Skin epidermis (tissue), 12 donors: ENCODE measurements around the gene LGR4.
"Not testable (repeated sequence)": the region's sequence is repeated elsewhere in the genome, so short reads cannot be mapped to it uniquely, and the experiment has no call there.

Experiments
- H3K27ac ChIP-seq, 21 experiments: fragments of 200-600 bp; sonication (generic) in 11 of 21; one replicate each; pipeline ENCODE4 v1.5.0; 2020; ENCODE audit warnings: mild to moderate bottlenecking in 3 of 21, inconsistent platforms in 2 of 21, moderate library complexity in 2 of 21
- H3K4me3 ChIP-seq, 7 experiments: fragments of 200-600 bp; sonication (generic) in 2 of 7; one replicate each; pipeline ENCODE4 v1.5.0; 2020; ENCODE audit warnings: inconsistent platforms in 2 of 7, mild to moderate bottlenecking in 2 of 7, moderate library complexity in 1 of 7

The LGR4 gene

GRCh38 chr11:27472398-27473016, at the start of gene LGR4:
Gene LGR4 (minus strand): TSS chr11:27472790. CDS start chr11:27472302, 488 bp downstream.
- Histone ChIP-seq H3K27ac (peak within 1 kb of the TSS; percentile 54 to 92 (median 84)), H3K4me3 (peak within 1 kb of the TSS; percentile 65 to 91 (median 80))

GRCh38 chr11:27520226-27520625, 47.6 kb upstream of the LGR4 start:
- Histone ChIP-seq H3K4me3 (no peak overlapping the region), H3K27ac (no peak overlapping the region)

GRCh38 chr11:27518518-27518917, 45.9 kb upstream of the LGR4 start:
- Histone ChIP-seq H3K27ac (no peak overlapping the region), H3K4me3 (no peak overlapping the region)

GRCh38 chr11:27517490-27517889, 44.9 kb upstream of the LGR4 start:
- not testable (repeated sequence) for H3K4me3 ChIP-seq, H3K27ac ChIP-seq

- no peak overlapping the region for H3K27ac ChIP-seq
Observed at GRCh38 chr11:27514558-27514957, 42.0 kb upstream of the LGR4 start.

GRCh38 chr11:27514076-27514475, 41.5 kb upstream of the LGR4 start:
- Histone ChIP-seq H3K4me3 (no peak overlapping the region), H3K27ac (no peak overlapping the region)

More at GRCh38 chr11:27514558-27514957, 42.0 kb upstream of the LGR4 start:
- no peak overlapping the region for H3K4me3 ChIP-seq

GRCh38 chr11:27513389-27513788, 40.8 kb upstream of the LGR4 start:
- no peak overlapping the region for H3K4me3 ChIP-seq
- H3K27ac ChIP-seq: no peak overlapping the region

- H3K27ac ChIP-seq: no peak overlapping the region
Observed at GRCh38 chr11:27512238-27512637, 39.6 kb upstream of the LGR4 start.

GRCh38 chr11:27509908-27510307, 37.3 kb upstream of the LGR4 start:
- no peak overlapping the region for H3K4me3 ChIP-seq
- no peak overlapping the region for H3K27ac ChIP-seq

More at GRCh38 chr11:27512238-27512637, 39.6 kb upstream of the LGR4 start:
- no peak overlapping the region for H3K4me3 ChIP-seq

- H3K27ac ChIP-seq: peak overlapping the region in 2 of 21 experiments; percentile 95 to 97
- H3K4me3 ChIP-seq: peak overlapping the region in 6 of 7 experiments; percentile 69 to 92 (median 79)
Observed at GRCh38 chr11:27507557-27508322, 35.1 kb upstream of the LGR4 start.

- H3K27ac ChIP-seq: peak within 1 kb of the TSS; percentile 66 to 98 (median 91)
Observed at GRCh38 chr11:27506200-27507182, 33.9 kb upstream of the LGR4 start, which contains the start of gene LIN7C. Gene LIN7C (minus strand): TSS chr11:27506769. CDS start chr11:27506752, 17 bp downstream.

GRCh38 chr11:27505781-27506180, 33.2 kb upstream of the LGR4 start:
- Histone ChIP-seq H3K27ac (peak overlapping the region in 17 of 21 experiments; percentile 85 to 98 (median 93)), H3K4me3 (peak overlapping the region; percentile 69 to 92 (median 79))

More at GRCh38 chr11:27506200-27507182, 33.9 kb upstream of the LGR4 start, which contains the start of gene LIN7C:
- H3K4me3 ChIP-seq: peak within 1 kb of the TSS; percentile 69 to 92 (median 79)

GRCh38 chr11:27504205-27504604, 31.6 kb upstream of the LGR4 start:
- no peak overlapping the region for H3K4me3 ChIP-seq

GRCh38 chr11:27501100-27501499, 28.5 kb upstream of the LGR4 start:
- Histone ChIP-seq H3K4me3 (no peak overlapping the region), H3K27ac (no peak overlapping the region)

More at GRCh38 chr11:27504205-27504604, 31.6 kb upstream of the LGR4 start:
- no peak overlapping the region for H3K27ac ChIP-seq

- Histone ChIP-seq H3K27ac (no peak overlapping the region), H3K4me3 (no peak overlapping the region)
Observed at GRCh38 chr11:27497911-27498310, 25.3 kb upstream of the LGR4 start.

GRCh38 chr11:27497284-27497866, 24.8 kb upstream of the LGR4 start:
- Histone ChIP-seq H3K27ac (no peak overlapping the region), H3K4me3 (no peak overlapping the region)

GRCh38 chr11:27496461-27496860, 23.9 kb upstream of the LGR4 start:
- no peak overlapping the region for H3K27ac ChIP-seq
- no peak overlapping the region for H3K4me3 ChIP-seq

GRCh38 chr11:27495710-27496300, 23.2 kb upstream of the LGR4 start:
- Histone ChIP-seq H3K4me3 (no peak overlapping the region), H3K27ac (no peak overlapping the region)

GRCh38 chr11:27489092-27489491, 16.5 kb upstream of the LGR4 start:
- no peak overlapping the region for H3K4me3 ChIP-seq
- H3K27ac ChIP-seq: no peak overlapping the region
